Upper lobe of left lung (tissue), 6 donors: ENCODE measurements around the gene SMC5. TPM values are rescaled to one million over a fixed set of nuclear protein-coding genes. Genes with fewer than 3 reads are reported as not detected.

Experiments
- ATAC-seq, 2 donors: fragments of 200-7000 bp; cut with Tn5 transposase; one replicate each; pipeline ENCODE4 v1.9.1; 2022; ENCODE audit warnings: mild to moderate bottlenecking in 2 of 2, moderate library complexity in 2 of 2; ENCODE audit not compliant: low FRiP score in 2 of 2
- DNase-seq, 2 donors: peaks; one replicate each; pipeline ENCODE4 v3.0.0-alpha.2; 2019 to 2020
- H3K27ac ChIP-seq, 4 donors: fragments of 200-600 bp; sonication (generic); one replicate each; pipeline ENCODE4 v1.5.1; 2016 to 2019
- H3K27me3 ChIP-seq, 4 donors: fragments of 200-600 bp; sonication (generic); one replicate each; pipeline ENCODE4 v1.5.1; 2017 to 2019
- H3K36me3 ChIP-seq, 4 donors: fragments of 200-600 bp; sonication (generic); one replicate each; pipeline ENCODE4 v1.5.1; 2016 to 2019
- H3K4me1 ChIP-seq, 4 donors: fragments of 200-600 bp; sonication (generic); one replicate each; pipeline ENCODE4 v1.5.1; 2018 to 2019
- H3K4me3 ChIP-seq, 4 donors: fragments of 200-600 bp; sonication (generic); one replicate each; pipeline ENCODE4 v1.5.1; 2017 to 2019; ENCODE audit warnings: mild to moderate bottlenecking in 2 of 4, moderate library complexity in 1 of 4
- H3K9me3 ChIP-seq, 4 donors: fragments of 200-600 bp; sonication (generic); one replicate each; pipeline ENCODE4 v1.5.1; 2018 to 2019
- CTCF ChIP-seq, 6 experiments: fragments of 450-650 bp in 4 of 6; fragments of 200-600 bp in 2 of 6; sonication (generic) in 2 of 6; IDR thresholded peaks; one replicate each; pipeline ENCODE4 v1.5.1; 2016 to 2019; ENCODE audit warnings: antibody characterized with exemption in 6 of 6
- EP300 ChIP-seq, 4 donors: sonication (generic); formaldehyde crosslinking; IDR thresholded peaks; one replicate each; pipeline ENCODE4 v1.5.1; 2017; ENCODE audit warnings: antibody characterized with exemption in 4 of 4, control low read depth in 2 of 4
- POLR2A ChIP-seq, 4 donors: fragments of 450-650 bp; IDR thresholded peaks; one replicate each; pipeline ENCODE4 v1.5.1; 2016 to 2017; ENCODE audit warnings: antibody characterized with exemption in 4 of 4, mild to moderate bottlenecking in 2 of 4
- POLR2AphosphoS5 ChIP-seq, 2 donors: sonication (generic); formaldehyde crosslinking; IDR thresholded peaks; one replicate each; pipeline ENCODE4 v1.5.1; 2017; ENCODE audit warnings: antibody characterized with exemption in 2 of 2
- WGBS, 2 donors: methylation state at CpG; one replicate each; pipeline ENCODE4 v1.1.5; 2017 to 2018; 5-methylcytosine and 5-hydroxymethylcytosine counted together
- total RNA-seq, 6 donors: library from RNA; depleted of rRNA in 4 of 6; stranded (reverse); fragments of >200 nt in 4 of 6; gene quantifications; one replicate each; pipeline versions ENCODE4 v1.1.0 to v1.2.1, GENCODE V29; 2016 to 2021
- donor health status: DM: no; HTN: no; CAD: no; lungs with moderate emphysema.
- donor health status: DM: no; HTN: yes; CAD: no; lungs with severe emphysema.

SMC5 gene
- total RNA-seq, 6 donors from 2014 or later: 18.8 to 60.7 (median 28.2) TPM

DNA sequence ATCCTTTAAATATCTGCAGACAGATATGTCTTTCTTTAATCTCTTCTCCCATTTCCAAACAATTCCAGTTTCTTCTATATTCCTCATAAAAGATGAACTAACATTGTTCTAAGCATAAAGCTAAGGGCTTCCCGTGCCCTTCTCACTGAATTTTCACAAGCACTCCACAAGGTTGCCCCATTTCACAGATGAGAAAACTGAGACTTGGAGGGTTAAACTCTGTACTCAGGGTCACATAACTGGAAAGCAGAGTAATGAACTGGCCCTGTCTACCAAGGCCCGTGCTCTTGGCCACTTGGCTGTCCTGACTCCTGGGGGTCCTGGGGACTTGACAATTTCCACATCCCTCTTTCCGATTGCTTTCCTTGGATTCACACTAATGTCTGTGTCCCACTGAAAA, 130.4 kb downstream of the SMC5 start:
- WGBS, 2 donors: 76 to 77% methylated on average over 3 of the region's 3 CpGs
- peaks cover 7 to 34% (median 20%) of the 10 kb centered on the region in 4 donors for H3K36me3 ChIP-seq
- H3K27me3 ChIP-seq: no peaks in the 10 kb centered on the region
- TF ChIP-seq CTCF (IDR thresholded peaks at IDR 0.05) (no peak), POLR2AphosphoS5 (IDR thresholded peaks at IDR 0.05) (no peak), POLR2A (IDR thresholded peaks at IDR 0.05) (no peak), EP300 (IDR thresholded peaks at IDR 0.05) (no peak)
- no peaks in the 10 kb centered on the region for H3K9me3 ChIP-seq
- no peak for DNase-seq
- ATAC-seq: peak in 1 of 2 donors; percentile 1
- H3K27ac ChIP-seq: peak overlapping the region in 1 of 4 donors; percentile 27
- peaks cover 49 to 76% (median 63%) of the 10 kb centered on the region in 4 donors for H3K4me1 ChIP-seq
- no peak overlapping the region for H3K4me3 ChIP-seq

DNA sequence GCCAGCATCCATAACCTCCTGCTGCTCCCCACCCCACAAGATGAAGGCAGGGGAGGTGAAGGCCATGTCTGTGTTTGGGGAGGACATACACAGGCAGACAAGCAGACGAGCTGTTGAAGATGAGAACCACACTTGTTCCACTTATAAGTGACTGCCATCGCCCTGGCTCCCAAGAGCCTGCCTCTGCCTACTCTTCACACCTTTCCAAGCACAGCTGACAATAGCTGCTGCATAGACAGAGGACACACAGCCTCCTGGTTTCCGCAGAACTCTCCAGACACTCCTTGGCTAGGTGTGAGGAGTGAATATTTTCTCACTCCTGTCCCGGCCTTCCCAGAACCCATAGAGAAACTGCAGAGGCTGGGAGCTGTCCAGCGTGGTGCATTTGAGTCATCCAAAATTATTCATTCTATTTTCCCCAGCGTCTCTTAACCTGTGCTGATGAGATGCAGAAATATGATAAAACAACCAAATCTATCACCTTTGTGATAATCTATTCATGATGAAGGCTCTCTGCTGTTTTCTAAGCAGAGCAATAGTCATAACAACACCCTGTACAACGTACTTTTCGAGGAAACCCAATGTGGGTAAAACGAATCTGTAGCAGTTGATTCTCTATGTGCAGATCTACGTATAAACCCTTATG, 131.0 kb downstream of the SMC5 start:
- WGBS, 2 donors: 59 to 64% methylated on average over 10 of the region's 10 CpGs
- peak in 1 of 2 donors; percentile 36 for ATAC-seq
- DNase-seq: no peak
- H3K27me3 ChIP-seq: no peaks in the 10 kb centered on the region
- no peak overlapping the region for H3K4me3 ChIP-seq
- peaks cover 53 to 82% (median 66%) of the 10 kb centered on the region in 4 donors for H3K4me1 ChIP-seq
- no peak for TF ChIP-seq POLR2A (IDR thresholded peaks at IDR 0.05)
- TF ChIP-seq EP300 (IDR thresholded peaks at IDR 0.05): no peak
- no peak for TF ChIP-seq CTCF (IDR thresholded peaks at IDR 0.05)
- TF ChIP-seq POLR2AphosphoS5 (IDR thresholded peaks at IDR 0.05): peak; percentile 23 to 53
- peak overlapping the region in 1 of 4 donors; percentile 27 for H3K27ac ChIP-seq
- no peaks in the 10 kb centered on the region for H3K9me3 ChIP-seq
- H3K36me3 ChIP-seq: peaks cover 7 to 29% (median 20%) of the 10 kb centered on the region in 4 donors

GRCh38 chr9:70390933-70391341, 132.2 kb downstream of the SMC5 start:
- no peaks in the 10 kb centered on the region for H3K9me3 ChIP-seq
- DNase-seq (no peak), ATAC-seq (peak in 1 of 2 donors; percentile 33)
- peak overlapping the region in 3 of 4 donors; percentile 11 to 69 (median 16) for H3K27ac ChIP-seq
- H3K36me3 ChIP-seq: peaks cover 7 to 19% (median 14%) of the 10 kb centered on the region in 4 donors
- no peaks in the 10 kb centered on the region for H3K27me3 ChIP-seq
- peaks cover 64 to 86% (median 75%) of the 10 kb centered on the region in 4 donors for H3K4me1 ChIP-seq
- no peak overlapping the region for H3K4me3 ChIP-seq
- 69 to 74% methylated on average over 2 of the region's 2 CpGs for WGBS, 2 donors
- TF ChIP-seq POLR2AphosphoS5 (IDR thresholded peaks at IDR 0.05) (no peak), CTCF (IDR thresholded peaks at IDR 0.05) (no peak), POLR2A (IDR thresholded peaks at IDR 0.05) (no peak), EP300 (IDR thresholded peaks at IDR 0.05) (no peak)

GRCh38 chr9:70392189-70392588, 133.4 kb downstream of the SMC5 start:
- WGBS, 2 donors: 69 to 88% methylated on average over 2 of the region's 2 CpGs
- TF ChIP-seq POLR2AphosphoS5 (IDR thresholded peaks at IDR 0.05) (no peak), CTCF (IDR thresholded peaks at IDR 0.05) (peak in 3 of 6 experiments; percentile 12 to 21 (median 14)), EP300 (IDR thresholded peaks at IDR 0.05) (no peak)
- ATAC-seq: peak; percentile 40 to 73
- Histone ChIP-seq H3K4me3 (no peak overlapping the region), H3K9me3 (no peaks in the 10 kb centered on the region), H3K27ac (peak overlapping the region; percentile 35 to 69 (median 64)), H3K4me1 (peaks cover 73 to 86% (median 77%) of the 10 kb centered on the region in 4 donors), H3K27me3 (no peaks in the 10 kb centered on the region), H3K36me3 (peaks cover 1 to 7% (median 5%) of the 10 kb centered on the region in 4 donors)
- no peak for DNase-seq
